Epithelial cell of prostate (primary cell): Measurements from ENCODE around the gene ROBO1.

Experiments
- DNase-seq: peaks from one replicate; pipeline ENCODE4 v3.0.0-alpha.2; 2011; ENCODE audit warnings: low read depth, low spot score
- H3K27ac ChIP-seq: fragments of 450-650 bp; 2 replicates; pipeline ENCODE4 v1.5.1; 2017; ENCODE audit warnings: mild to moderate bottlenecking

Gene ROBO1

GRCh38 chr3:79396595-79396994, 371.2 kb downstream of the ROBO1 start:
- H3K27ac ChIP-seq: no peak overlapping the region
- DNase-seq: no peak

DNA sequence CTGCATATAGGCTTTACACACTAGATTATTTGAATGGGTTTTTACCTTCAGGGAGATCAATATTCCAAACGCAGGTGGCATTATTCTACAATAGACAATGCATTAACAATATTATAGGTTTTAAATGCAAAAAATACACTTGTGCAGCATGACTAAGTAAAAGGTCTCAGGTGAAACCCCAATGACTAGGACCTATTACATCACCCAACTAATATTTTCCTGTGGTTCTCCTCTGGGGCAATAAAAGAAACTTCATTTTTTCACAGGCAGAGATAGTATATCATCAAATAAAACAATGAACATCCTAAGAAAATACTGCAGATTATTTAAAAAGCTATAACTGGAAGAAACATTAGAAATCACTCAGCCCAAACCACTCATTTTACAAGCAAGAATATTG, 375.3 kb downstream of the ROBO1 start:
- H3K27ac ChIP-seq: no peak overlapping the region
- DNase-seq: no peak

DNA sequence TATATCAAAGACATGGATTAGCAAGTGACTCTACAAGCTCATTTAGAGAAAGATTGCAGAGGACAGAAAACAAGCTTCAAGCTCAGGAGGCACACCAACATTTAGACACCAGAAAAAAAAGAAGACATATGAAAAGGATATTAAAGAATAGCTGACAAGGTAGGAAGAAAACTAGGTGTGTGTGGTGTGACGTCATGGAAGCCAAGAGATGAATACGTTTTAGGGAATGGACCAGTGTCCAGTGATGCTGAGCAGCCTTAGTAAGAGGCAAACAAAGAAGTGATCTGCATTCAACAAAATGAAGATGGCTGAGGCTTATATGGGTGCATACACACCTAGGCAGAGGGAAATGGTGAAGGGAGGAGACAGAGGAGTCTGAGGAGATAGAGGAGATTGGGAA, 377.4 kb downstream of the ROBO1 start:
- DNase-seq: no peak
- no peak overlapping the region for H3K27ac ChIP-seq

GRCh38 chr3:79385211-79385610, 382.6 kb downstream of the ROBO1 start:
- H3K27ac ChIP-seq: no peak overlapping the region
- DNase-seq: no peak

DNA sequence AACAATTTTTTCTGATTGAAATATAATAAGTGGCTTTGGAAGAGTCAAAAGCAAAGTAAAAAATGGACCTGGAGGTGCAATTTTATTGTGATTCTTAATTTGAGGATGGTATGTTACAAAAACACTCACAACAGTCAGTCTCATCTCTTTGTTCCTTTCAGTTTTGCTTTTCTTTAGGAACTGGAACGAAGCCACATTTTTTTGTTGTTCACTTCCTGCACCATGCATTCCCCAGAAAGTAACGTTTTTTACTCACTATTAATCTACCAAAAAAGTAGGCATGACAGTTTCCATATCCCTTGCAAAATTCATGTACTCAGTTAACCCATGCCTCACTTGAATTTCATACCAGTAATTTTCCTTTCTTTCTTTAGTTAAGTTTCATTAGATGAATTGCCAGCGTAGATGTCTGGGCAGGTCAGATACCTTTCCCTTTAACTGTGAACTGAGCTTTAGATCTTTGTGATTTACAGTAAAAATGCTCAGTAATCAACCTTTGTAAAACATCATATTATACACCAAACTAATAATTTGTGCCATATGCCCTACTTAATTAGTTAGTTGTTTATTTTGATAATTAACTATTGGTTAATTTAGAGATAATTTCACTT, 384.3 kb downstream of the ROBO1 start:
- DNase-seq: no peak
- no peak overlapping the region for H3K27ac ChIP-seq

DNA sequence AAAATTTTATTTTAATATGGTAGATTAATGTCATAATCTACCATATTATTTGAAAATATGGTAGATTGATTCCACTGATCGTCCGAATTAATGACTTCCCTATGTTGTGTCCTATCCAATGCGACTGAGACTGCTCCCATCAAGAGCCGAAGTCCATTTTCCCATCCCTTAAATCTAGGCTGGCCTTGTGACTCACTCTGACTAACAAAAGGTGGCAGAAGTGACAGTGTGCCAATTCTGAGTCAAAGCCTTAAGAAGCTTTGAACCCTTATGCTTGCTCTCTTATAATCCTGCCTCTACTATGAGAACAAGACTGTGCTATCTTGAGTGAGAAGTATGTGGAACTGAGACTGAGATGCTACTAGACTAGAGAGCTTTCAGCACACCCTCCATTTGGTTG, 387.2 kb downstream of the ROBO1 start:
- DNase-seq: no peak

DNA sequence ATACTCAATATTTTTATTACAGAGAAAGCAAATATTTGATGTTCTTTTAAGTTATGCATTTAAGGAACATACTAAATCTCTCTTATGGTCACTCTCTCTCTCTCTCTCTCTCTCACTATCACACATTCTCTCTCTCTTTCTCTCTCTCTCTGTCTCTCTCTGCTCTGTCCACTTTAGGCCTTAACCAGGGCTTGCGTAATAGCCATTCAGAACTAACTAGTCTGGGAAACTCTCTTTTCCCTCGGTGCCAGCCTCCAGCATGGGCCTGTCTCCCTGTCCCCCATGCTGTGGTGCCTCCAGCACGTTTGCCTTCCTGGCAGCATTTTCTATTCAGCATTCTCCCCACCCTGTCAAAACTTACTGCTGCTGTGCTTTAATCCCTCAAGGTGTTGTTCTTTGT, 389.7 kb downstream of the ROBO1 start:
- no peak for DNase-seq
- no peak overlapping the region for H3K27ac ChIP-seq

More for the DNA sequence above, 387.2 kb downstream of the ROBO1 start:
- no peak overlapping the region for H3K27ac ChIP-seq

GRCh38 chr3:79369306-79369705, 398.5 kb downstream of the ROBO1 start:
- no peak for DNase-seq

GRCh38 chr3:79368403-79368802, 399.4 kb downstream of the ROBO1 start:
- peak overlapping the region; percentile 53 for H3K27ac ChIP-seq
- DNase-seq: peak; percentile 73

More at GRCh38 chr3:79369306-79369705, 398.5 kb downstream of the ROBO1 start:
- H3K27ac ChIP-seq: no peak overlapping the region

- no peak for DNase-seq
- H3K27ac ChIP-seq: peak overlapping the region; percentile 53
These were observed 400.0 kb downstream of the ROBO1 start for GRCh38 chr3:79367803-79368202.

DNA sequence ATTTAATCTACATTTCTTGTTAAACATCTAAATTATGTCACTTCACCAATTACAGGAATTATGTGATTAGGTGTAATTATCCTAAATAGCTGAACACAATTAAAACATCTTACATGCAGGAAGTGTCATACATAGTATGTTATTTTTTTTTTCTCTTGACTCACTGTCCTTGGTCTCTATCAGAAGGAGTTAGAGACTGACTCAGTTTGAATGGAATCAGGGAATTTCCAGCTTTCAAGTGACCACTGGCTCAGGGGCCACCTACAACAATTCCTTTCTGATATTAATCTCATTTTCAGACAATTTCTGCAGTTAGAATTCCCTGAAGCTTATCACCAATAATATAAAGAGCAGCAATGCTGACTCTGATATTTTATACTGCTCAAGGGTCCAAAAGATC, 400.7 kb downstream of the ROBO1 start:
- peak overlapping the region; percentile 53 for H3K27ac ChIP-seq
- DNase-seq: no peak

DNA sequence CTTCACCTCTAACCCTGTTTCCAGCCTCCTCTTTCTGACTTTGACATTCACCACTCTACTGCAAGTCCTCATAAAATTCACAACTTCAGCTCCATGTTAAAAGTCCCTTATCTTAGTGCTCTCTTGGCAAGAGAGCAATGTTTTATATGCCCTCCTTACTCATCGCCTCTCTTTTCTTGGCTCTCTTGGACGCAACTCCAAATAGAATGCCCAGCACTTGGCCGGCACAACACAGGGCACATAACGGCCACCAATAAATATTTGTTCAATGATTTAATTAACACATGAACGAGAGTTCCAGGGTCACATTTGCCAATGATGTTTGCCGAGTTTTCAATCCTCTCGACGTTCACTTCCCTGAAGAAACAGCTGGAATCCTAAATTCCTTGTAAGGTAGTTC, 401.4 kb downstream of the ROBO1 start:
- no peak for DNase-seq
- peak overlapping the region; percentile 53 for H3K27ac ChIP-seq

DNA sequence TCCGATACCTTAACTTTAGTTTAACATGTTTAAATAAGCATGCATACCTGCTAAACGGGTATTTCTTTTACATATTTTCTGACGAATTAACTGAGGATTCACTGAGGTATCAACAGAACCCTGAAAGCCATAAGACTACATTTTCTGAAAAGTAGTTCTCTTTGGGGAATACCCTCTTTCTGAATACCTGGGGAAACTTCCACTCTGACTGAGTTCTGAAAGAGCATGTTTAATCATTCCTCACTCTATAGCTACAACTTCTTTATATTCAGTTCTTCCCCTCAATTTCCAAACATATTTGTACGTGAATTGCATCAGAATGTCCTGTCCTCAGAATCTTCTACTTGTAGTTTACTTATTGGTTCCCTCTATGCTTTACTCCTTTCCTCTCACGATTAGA, 403.0 kb downstream of the ROBO1 start:
- DNase-seq: no peak
- no peak overlapping the region for H3K27ac ChIP-seq

DNA sequence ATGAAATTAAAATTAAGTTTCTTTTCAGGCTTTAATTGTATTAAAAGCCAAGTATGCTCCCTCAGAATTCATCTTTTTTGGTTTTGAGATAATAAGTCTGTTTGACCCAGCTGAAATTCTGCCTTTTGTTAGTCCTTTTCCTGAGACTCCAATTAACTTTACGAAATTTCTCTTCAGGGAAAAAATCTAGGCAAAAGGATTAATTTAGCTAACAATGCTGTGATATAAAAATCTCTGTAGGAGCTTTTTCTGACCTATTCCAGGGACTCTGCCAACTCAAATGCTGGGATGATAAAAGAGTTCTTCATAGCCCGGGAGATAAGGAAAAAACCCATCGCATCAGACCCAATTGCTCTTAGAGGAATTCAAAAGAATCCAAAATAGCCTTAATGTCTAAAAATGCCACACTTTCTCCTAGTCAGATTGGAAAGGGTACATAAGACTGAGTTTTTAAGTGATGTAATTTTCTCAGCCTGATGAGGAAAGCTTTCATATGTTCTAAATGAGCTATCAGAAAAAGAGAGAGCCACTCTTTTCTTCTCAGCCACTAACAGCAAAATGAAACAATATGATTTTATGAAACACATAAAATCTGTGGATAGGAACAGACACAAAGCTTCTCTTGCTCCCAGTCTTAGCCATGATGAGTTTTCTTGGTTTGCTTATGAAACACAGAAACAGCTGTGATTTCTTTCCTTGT, 405.1 kb downstream of the ROBO1 start:
- no peak for DNase-seq

GRCh38 chr3:79361748-79362378, 405.9 kb downstream of the ROBO1 start:
- no peak overlapping the region for H3K27ac ChIP-seq
- DNase-seq: no peak

More for the DNA sequence above, 405.1 kb downstream of the ROBO1 start:
- H3K27ac ChIP-seq: no peak overlapping the region

GRCh38 chr3:79358327-79358726, 409.5 kb downstream of the ROBO1 start:
- DNase-seq: no peak
- no peak overlapping the region for H3K27ac ChIP-seq

GRCh38 chr3:79354179-79354688, 413.6 kb downstream of the ROBO1 start:
- DNase-seq: no peak
- no peak overlapping the region for H3K27ac ChIP-seq

DNA sequence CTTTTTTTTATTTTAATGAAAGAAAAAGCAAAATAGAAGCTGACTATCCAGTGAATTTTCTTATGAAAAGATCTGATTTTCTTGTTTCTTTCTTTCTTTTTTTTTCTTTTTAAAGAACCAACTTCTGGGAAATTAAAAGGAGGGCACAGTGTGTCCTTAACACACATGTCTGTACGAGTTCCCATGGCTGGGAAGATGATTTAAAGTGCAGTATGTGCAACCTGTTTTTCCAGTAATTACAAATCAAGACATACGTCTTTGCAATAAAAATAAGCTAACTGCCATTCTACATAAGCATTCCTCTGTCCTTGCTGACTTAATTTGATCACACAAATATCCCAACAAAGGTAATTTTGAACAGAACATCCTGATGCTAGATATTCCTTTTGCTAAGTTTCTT, 416.1 kb downstream of the ROBO1 start:
- H3K27ac ChIP-seq: no peak overlapping the region
- DNase-seq: no peak

DNA sequence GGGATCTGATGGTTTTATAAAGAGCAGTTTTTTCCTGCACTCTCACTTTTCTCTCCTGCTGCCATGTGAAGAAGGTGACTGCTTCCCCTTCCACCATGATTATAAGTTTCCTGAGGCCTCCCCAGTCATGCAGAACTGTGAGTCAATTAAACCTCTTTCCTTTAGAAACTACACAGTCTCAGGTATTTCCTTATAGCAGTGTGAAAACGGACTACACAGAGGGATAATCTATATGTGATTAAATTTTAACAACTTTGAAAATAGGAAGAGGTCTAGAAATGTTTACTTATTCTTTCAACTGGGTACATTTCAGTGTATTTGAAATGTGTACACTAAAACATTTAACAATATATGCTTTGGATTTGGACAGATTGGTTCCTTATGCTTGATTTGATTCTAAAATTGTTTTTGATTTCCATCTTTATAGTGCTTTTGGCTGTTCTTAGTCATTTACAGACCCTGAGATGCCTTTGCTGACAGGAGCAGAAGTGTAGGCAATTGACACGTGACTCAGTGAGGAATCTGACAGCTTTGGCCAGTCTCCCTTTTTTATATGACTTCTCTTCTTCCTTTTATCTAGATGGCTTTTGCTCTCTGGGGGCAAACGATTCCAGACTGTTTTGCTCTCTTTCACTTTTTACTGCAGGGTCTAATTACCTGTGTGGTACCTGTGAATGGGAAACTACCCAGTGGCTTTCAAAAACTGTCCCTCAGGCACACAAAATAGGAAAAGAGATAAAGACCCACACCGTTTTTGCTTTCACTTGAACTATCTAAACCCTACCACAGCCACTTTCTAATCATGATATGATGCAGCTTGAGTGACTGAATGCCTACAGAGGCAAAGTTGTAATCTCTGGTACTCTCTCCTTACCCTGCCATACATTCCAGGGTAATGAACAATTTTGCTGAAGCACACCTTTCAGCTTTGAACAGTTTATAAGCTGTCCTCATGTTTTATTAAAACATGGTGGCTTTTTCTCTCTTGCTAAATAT, 422.6 kb downstream of the ROBO1 start:
- no peak overlapping the region for H3K27ac ChIP-seq
- no peak for DNase-seq

DNA sequence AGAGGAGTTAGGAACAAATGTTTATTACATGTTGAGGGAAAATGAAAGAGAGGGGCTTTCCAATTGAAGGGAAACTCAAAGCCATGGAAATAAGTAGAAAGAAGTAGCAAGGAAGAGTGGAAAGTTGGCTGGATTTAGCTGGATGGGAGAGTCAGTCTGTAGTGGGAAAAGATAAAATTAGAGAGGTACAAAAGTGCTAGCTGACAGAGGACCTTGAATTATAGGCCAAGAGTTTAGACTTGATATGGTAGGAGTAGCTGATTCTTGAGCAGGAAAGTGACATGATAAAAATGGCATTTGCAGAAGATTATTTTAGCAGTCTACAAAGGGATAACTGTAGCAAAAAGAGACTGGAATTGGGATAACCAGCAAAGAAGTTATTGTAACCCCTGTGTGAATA, 425.8 kb downstream of the ROBO1 start:
- DNase-seq: no peak
- H3K27ac ChIP-seq: no peak overlapping the region
